Measurements from ENCODE around the gene PITX1.
"Not testable (repeated sequence)": the region's sequence is repeated elsewhere in the genome, so short reads cannot be mapped to it uniquely, and the experiment has no call there.

PITX1 gene

DNA sequence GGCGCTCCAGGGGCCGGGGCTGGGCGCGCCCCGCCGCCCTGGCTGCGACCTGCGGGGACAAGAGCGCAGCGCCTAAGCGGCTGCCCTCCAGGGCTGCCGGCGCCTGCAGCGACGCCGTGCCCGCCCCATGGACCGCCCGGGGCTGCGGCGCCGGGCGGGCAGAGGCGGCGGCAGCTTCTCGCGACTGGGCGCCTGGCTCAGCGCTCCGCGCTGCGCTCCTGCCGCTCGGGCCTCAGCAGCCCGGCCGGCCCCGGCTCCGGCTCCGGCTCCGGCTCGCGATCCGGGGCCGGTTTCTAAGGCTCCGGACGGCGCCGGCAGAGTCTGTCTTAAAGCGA lies at the start of gene PITX1:
Gene PITX1 (minus strand): TSS at position 328 of the 335 bp plus-strand sequence. CDS start 347 bp downstream, outside the sequence.
- no peaks in the 10 kb centered on the region for H3K27me3 ChIP-seq (replicated peaks; ENCODE audit: insufficient read depth, low read length)
- H4K20me1 ChIP-seq (ENCODE audit: insufficient read depth, low read length): no peaks in the 10 kb centered on the region
- no peaks in the 10 kb centered on the region for H3K9me2 ChIP-seq (replicated peaks; ENCODE audit: insufficient read depth, low read length)
- H3K36me3 ChIP-seq (replicated peaks; ENCODE audit: insufficient read depth, low read length): no peaks in the 10 kb centered on the region
- peak within 1 kb of the TSS; percentile 79 for H2AFZ ChIP-seq (ENCODE audit: low read length)
- peak within 1 kb of the TSS; percentile 56; the same call in 1 of the 2 replicates for H3K27ac ChIP-seq (ENCODE audit: low read length)
- peaks cover 9% of the 10 kb centered on the region; the same call in 1 of the 2 replicates for H3F3A ChIP-seq (ENCODE audit: insufficient read depth, low read length)
- H3K9ac ChIP-seq (ENCODE audit: low read length): peak within 1 kb of the TSS; percentile 89
- TF ChIP-seq EZH2phosphoT487 (IDR thresholded peaks at IDR 0.05; ENCODE audit: low read length) (no peak), EZH2 (optimal IDR thresholded peaks at IDR 0.05; ENCODE audit: low read depth, low read length) (no peak)
- TF ChIP-seq, protein P1, sequence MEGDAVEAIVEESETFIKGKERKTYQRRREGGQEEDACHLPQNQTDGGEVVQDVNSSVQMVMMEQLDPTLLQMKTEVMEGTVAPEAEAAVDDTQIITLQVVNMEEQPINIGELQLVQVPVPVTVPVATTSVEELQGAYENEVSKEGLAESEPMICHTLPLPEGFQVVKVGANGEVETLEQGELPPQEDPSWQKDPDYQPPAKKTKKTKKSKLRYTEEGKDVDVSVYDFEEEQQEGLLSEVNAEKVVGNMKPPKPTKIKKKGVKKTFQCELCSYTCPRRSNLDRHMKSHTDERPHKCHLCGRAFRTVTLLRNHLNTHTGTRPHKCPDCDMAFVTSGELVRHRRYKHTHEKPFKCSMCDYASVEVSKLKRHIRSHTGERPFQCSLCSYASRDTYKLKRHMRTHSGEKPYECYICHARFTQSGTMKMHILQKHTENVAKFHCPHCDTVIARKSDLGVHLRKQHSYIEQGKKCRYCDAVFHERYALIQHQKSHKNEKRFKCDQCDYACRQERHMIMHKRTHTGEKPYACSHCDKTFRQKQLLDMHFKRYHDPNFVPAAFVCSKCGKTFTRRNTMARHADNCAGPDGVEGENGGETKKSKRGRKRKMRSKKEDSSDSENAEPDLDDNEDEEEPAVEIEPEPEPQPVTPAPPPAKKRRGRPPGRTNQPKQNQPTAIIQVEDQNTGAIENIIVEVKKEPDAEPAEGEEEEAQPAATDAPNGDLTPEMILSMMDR (IDR thresholded peaks at IDR 0.05; ENCODE audit: low read length): no peak
- H3K4me2 ChIP-seq (ENCODE audit: low read depth, low read length): peak within 1 kb of the TSS; percentile 71; the same call in 1 of the 2 replicates
- H3K79me2 ChIP-seq (ENCODE audit: low read length): peaks cover 48% of the 10 kb centered on the region
- H3K4me3 ChIP-seq (ENCODE audit: low read length): peak within 1 kb of the TSS; percentile 92
- H3K4me1 ChIP-seq (ENCODE audit: low read length): no peaks in the 10 kb centered on the region
- no peaks in the 10 kb centered on the region for H3K9me3 ChIP-seq (replicated peaks; ENCODE audit: insufficient read depth, low read length)
- DNase-seq: no peak

DNA sequence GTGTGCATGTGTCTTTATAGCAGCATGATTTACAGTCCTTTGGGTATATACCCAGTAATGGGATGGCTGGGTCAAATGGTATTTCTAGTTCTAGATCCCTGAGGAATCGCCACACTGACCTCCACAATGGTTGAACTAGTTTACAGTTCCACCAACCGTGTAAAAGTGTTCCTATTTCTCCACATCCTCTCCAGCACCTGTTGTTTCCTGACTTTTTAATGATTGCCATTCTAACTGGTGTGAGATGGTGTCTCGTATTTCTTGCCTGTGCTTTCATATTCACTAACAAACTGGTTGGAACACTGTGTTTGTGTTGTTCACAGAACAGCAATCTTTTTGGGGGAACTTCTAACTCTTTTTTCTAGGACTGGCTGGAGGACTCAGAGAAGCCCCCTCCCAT lies 49.3 kb upstream of the PITX1 start:
- not testable (repeated sequence) for H3K9ac ChIP-seq (ENCODE audit: low read length); H3F3A ChIP-seq (ENCODE audit: insufficient read depth, low read length); H3K9me3 ChIP-seq (replicated peaks; ENCODE audit: insufficient read depth, low read length); H3K27me3 ChIP-seq (replicated peaks; ENCODE audit: insufficient read depth, low read length); H3K9me2 ChIP-seq (replicated peaks; ENCODE audit: insufficient read depth, low read length); H4K20me1 ChIP-seq (ENCODE audit: insufficient read depth, low read length); DNase-seq; H3K4me1 ChIP-seq (ENCODE audit: low read length); H3K4me3 ChIP-seq (ENCODE audit: low read length); H3K79me2 ChIP-seq (ENCODE audit: low read length); H3K4me2 ChIP-seq (ENCODE audit: low read depth, low read length); H2AFZ ChIP-seq (ENCODE audit: low read length); H3K36me3 ChIP-seq (replicated peaks; ENCODE audit: insufficient read depth, low read length); H3K27ac ChIP-seq (ENCODE audit: low read length)

- no peaks in the 10 kb centered on the region for H3K79me2 ChIP-seq (ENCODE audit: low read length)
- no peaks in the 10 kb centered on the region for H3K9me2 ChIP-seq (replicated peaks; ENCODE audit: insufficient read depth, low read length)
- TF ChIP-seq EZH2 (optimal IDR thresholded peaks at IDR 0.05; ENCODE audit: low read depth, low read length) (no peak), EZH2phosphoT487 (IDR thresholded peaks at IDR 0.05; ENCODE audit: low read length) (no peak)
- TF ChIP-seq, protein P1 (IDR thresholded peaks at IDR 0.05; ENCODE audit: low read length): no peak
- no peaks in the 10 kb centered on the region for H3K36me3 ChIP-seq (replicated peaks; ENCODE audit: insufficient read depth, low read length)
- H2AFZ ChIP-seq (ENCODE audit: low read length): no peak overlapping the region
- DNase-seq: no peak
- no peak overlapping the region for H3K9ac ChIP-seq (ENCODE audit: low read length)
- H3K9me3 ChIP-seq (replicated peaks; ENCODE audit: insufficient read depth, low read length): no peaks in the 10 kb centered on the region
- no peaks in the 10 kb centered on the region for H3K27me3 ChIP-seq (replicated peaks; ENCODE audit: insufficient read depth, low read length)
- no peak overlapping the region for H3K4me3 ChIP-seq (ENCODE audit: low read length)
- no peaks in the 10 kb centered on the region for H4K20me1 ChIP-seq (ENCODE audit: insufficient read depth, low read length)
- H3F3A ChIP-seq (ENCODE audit: insufficient read depth, low read length): no peaks in the 10 kb centered on the region
- no peak overlapping the region for H3K4me2 ChIP-seq (ENCODE audit: low read depth, low read length)
- no peaks in the 10 kb centered on the region for H3K4me1 ChIP-seq (ENCODE audit: low read length)
- H3K27ac ChIP-seq (ENCODE audit: low read length): no peak overlapping the region
Measured at GRCh38 chr5:135081240-135081639, 47.2 kb upstream of the PITX1 start.

GRCh38 chr5:135079760-135080159 lies 45.7 kb upstream of the PITX1 start:
- no peak for DNase-seq
- H3K9me3 ChIP-seq (replicated peaks; ENCODE audit: insufficient read depth, low read length): no peaks in the 10 kb centered on the region
- H3K79me2 ChIP-seq (ENCODE audit: low read length): no peaks in the 10 kb centered on the region
- no peaks in the 10 kb centered on the region for H4K20me1 ChIP-seq (ENCODE audit: insufficient read depth, low read length)
- no peak overlapping the region for H3K9ac ChIP-seq (ENCODE audit: low read length)
- no peak overlapping the region for H3K27ac ChIP-seq (ENCODE audit: low read length)
- H2AFZ ChIP-seq (ENCODE audit: low read length): no peak overlapping the region
- H3K36me3 ChIP-seq (replicated peaks; ENCODE audit: insufficient read depth, low read length): no peaks in the 10 kb centered on the region
- no peak overlapping the region for H3K4me3 ChIP-seq (ENCODE audit: low read length)
- no peak overlapping the region for H3K4me2 ChIP-seq (ENCODE audit: low read depth, low read length)
- H3K27me3 ChIP-seq (replicated peaks; ENCODE audit: insufficient read depth, low read length): no peaks in the 10 kb centered on the region
- H3K9me2 ChIP-seq (replicated peaks; ENCODE audit: insufficient read depth, low read length): no peaks in the 10 kb centered on the region
- H3K4me1 ChIP-seq (ENCODE audit: low read length): no peaks in the 10 kb centered on the region
- H3F3A ChIP-seq (ENCODE audit: insufficient read depth, low read length): no peaks in the 10 kb centered on the region
- no peak for TF ChIP-seq EZH2 (optimal IDR thresholded peaks at IDR 0.05; ENCODE audit: low read depth, low read length)
- TF ChIP-seq, protein P1 (IDR thresholded peaks at IDR 0.05; ENCODE audit: low read length): no peak
- no peak for TF ChIP-seq EZH2phosphoT487 (IDR thresholded peaks at IDR 0.05; ENCODE audit: low read length)

All from MM.1S (cell line).